Esophagus muscularis mucosa (tissue), 4 donors: Measurements from ENCODE around the gene EDEM1.

ENCODE experiments used
- EP300 ChIP-seq: sonication (generic); formaldehyde crosslinking; IDR thresholded peaks from one replicate; pipeline ENCODE4 v1.6.1; 2017; ENCODE audit warnings: antibody characterized with exemption
- POLR2A ChIP-seq: fragments of 450-650 bp; IDR thresholded peaks from one replicate; pipeline ENCODE4 v1.6.1; 2017; ENCODE audit warnings: antibody characterized with exemption, moderate library complexity, mild to moderate bottlenecking, low read depth
- POLR2AphosphoS5 ChIP-seq, 2 donors: sonication (generic); formaldehyde crosslinking; IDR thresholded peaks; one replicate each; pipeline ENCODE4 v1.6.1; 2017; ENCODE audit warnings: antibody characterized with exemption in 2 of 2
- TF ChIP-seq, protein P1 (sequence below), 3 experiments: fragments of 200-600 bp in 2 of 3; fragments of 450-650 bp in 1 of 3; sonication (generic) in 2 of 3; IDR thresholded peaks; one replicate each; pipeline ENCODE4 v1.5.1; 2017 to 2019; ENCODE audit warnings: antibody characterized with exemption in 3 of 3, mild to moderate bottlenecking in 2 of 3, moderate library complexity in 1 of 3

DNA sequence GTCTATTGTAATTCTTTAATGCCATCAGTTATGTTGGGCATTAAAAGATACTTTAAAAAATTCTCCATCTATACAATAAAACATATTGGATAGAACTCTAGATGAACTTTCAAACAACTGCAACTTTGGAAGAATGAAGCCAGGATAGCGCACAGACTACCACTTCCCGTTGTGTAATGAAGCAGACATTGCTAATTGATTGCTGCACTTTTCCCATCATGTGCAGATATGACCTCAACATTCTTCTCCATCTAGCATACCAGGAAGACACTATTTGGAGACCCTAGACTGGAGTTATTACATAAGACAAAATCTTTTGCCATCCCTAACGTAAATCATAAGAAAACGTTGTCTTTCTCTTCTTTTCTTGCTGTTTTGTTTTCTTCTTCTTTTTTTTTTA, 75.0 kb downstream of the EDEM1 start:
- TF ChIP-seq, protein P1, sequence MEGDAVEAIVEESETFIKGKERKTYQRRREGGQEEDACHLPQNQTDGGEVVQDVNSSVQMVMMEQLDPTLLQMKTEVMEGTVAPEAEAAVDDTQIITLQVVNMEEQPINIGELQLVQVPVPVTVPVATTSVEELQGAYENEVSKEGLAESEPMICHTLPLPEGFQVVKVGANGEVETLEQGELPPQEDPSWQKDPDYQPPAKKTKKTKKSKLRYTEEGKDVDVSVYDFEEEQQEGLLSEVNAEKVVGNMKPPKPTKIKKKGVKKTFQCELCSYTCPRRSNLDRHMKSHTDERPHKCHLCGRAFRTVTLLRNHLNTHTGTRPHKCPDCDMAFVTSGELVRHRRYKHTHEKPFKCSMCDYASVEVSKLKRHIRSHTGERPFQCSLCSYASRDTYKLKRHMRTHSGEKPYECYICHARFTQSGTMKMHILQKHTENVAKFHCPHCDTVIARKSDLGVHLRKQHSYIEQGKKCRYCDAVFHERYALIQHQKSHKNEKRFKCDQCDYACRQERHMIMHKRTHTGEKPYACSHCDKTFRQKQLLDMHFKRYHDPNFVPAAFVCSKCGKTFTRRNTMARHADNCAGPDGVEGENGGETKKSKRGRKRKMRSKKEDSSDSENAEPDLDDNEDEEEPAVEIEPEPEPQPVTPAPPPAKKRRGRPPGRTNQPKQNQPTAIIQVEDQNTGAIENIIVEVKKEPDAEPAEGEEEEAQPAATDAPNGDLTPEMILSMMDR (IDR thresholded peaks at IDR 0.05), result no peak
- TF ChIP-seq POLR2AphosphoS5 (IDR thresholded peaks at IDR 0.05) (no peak), POLR2A (no peak), EP300 (no peak)
